GM23338 (cell line): ENCODE results near the gene LRRFIP1. TPM values are rescaled to one million over a fixed set of nuclear protein-coding genes. Genes with fewer than 3 reads are reported as not detected.
"Not testable (repeated sequence)": the region's sequence is repeated elsewhere in the genome, so short reads cannot be mapped to it uniquely, and the experiment has no call there.

Experiments
- ATAC-seq: fragments of 200-7000 bp; cut with Tn5 transposase; 3 replicates; pipeline ENCODE4 v1.9.1; 2020
- DNase-seq: peaks from one replicate; pipeline ENCODE4 v3.0.0-alpha.2; 2015; ENCODE audit warnings: low spot score
- H2AFZ ChIP-seq: fragments of 200-600 bp; sonication (generic); 2 replicates; pipeline ENCODE4 v1.8.0; 2016; ENCODE audit warnings: antibody characterized with exemption, mild to moderate bottlenecking, moderate library complexity
- H3F3A ChIP-seq: fragments of 200-600 bp; sonication (generic); replicated peaks from 2 replicates; pipeline ENCODE4 v1.8.0; 2017; ENCODE audit warnings: antibody characterized with exemption, mixed run types, low read depth
- H3K27ac ChIP-seq: fragments of 200-600 bp; sonication (generic); 2 replicates; pipeline ENCODE4 v1.6.1; 2016; ENCODE audit warnings: low read depth
- H3K27me3 ChIP-seq: fragments of 200-600 bp; sonication (generic); 2 replicates; pipeline ENCODE4 v1.8.0; 2016; ENCODE audit warnings: mild to moderate bottlenecking, mixed run types, moderate library complexity; ENCODE audit not compliant: insufficient read depth
- H3K36me3 ChIP-seq: fragments of 200-600 bp; sonication (generic); 2 replicates; pipeline ENCODE4 v1.8.0; 2016; ENCODE audit warnings: mild to moderate bottlenecking; ENCODE audit not compliant: insufficient read depth
- H3K4me1 ChIP-seq: fragments of 200-600 bp; sonication (generic); 2 replicates; pipeline ENCODE4 v1.8.0; 2016; ENCODE audit warnings: mild to moderate bottlenecking, moderate library complexity; ENCODE audit not compliant: insufficient read depth
- H3K4me2 ChIP-seq: fragments of 200-600 bp; sonication (generic); 2 replicates; pipeline ENCODE4 v1.7.1; 2017; ENCODE audit warnings: mixed run types
- H3K4me3 ChIP-seq: fragments of 200-600 bp; sonication (generic); 2 replicates; pipeline ENCODE4 v1.6.1; 2016; ENCODE audit warnings: mixed run types
- H3K79me2 ChIP-seq: fragments of 200-600 bp; sonication (generic); replicated peaks from 2 replicates; pipeline ENCODE4 v1.8.0; 2017; ENCODE audit warnings: mild to moderate bottlenecking; ENCODE audit not compliant: insufficient read depth
- H3K9me2 ChIP-seq: fragments of 200-600 bp; sonication (generic); 2 replicates; pipeline ENCODE4 v1.8.0; 2017; ENCODE audit not compliant: insufficient read depth
- H4K20me1 ChIP-seq: fragments of 200-600 bp; sonication (generic); replicated peaks from 2 replicates; pipeline ENCODE4 v1.8.0; 2017; ENCODE audit warnings: mild to moderate bottlenecking; ENCODE audit not compliant: insufficient read depth
- H3K27ac Mint-ChIP-seq: 2 replicates; pipeline ENCODE4 v1.8.0; 2020; ENCODE audit warnings: inconsistent platforms, mild to moderate bottlenecking, moderate library complexity, mixed read lengths
- H3K27me3 Mint-ChIP-seq: 3 replicates; pipeline ENCODE4 v1.8.0; 2022; ENCODE audit warnings: low read depth, mild to moderate bottlenecking, moderate library complexity, mixed read lengths, inconsistent platforms; ENCODE audit not compliant: insufficient read depth, poor library complexity
- H3K36me3 Mint-ChIP-seq: 3 replicates; pipeline ENCODE4 v1.8.0; 2021; ENCODE audit warnings: low read depth, mild to moderate bottlenecking, inconsistent platforms, moderate library complexity, mixed read lengths
- H3K4me1 Mint-ChIP-seq: 3 replicates; pipeline ENCODE4 v1.8.0; 2020; ENCODE audit warnings: mild to moderate bottlenecking, inconsistent platforms, mixed read lengths
- H3K4me3 Mint-ChIP-seq: 3 replicates; pipeline ENCODE4 v1.8.0; 2021; ENCODE audit warnings: moderate library complexity, mild to moderate bottlenecking, inconsistent platforms, mixed read lengths
- H3K9me3 Mint-ChIP-seq: 3 replicates; pipeline ENCODE4 v1.8.0; 2020; ENCODE audit warnings: moderate library complexity, mild to moderate bottlenecking, inconsistent platforms, mixed read lengths
- CTCF ChIP-seq, 2 experiments: fragments of 200-600 bp in 1 of 2; sonication (generic) in 1 of 2; conservative IDR thresholded peaks; 2 replicates each; pipeline versions ENCODE4 v1.5.1 to v1.6.1; 2016 to 2017; ENCODE audit warnings: antibody characterized with exemption in 2 of 2, low read depth in 2 of 2, mild to moderate bottlenecking in 2 of 2, moderate library complexity in 1 of 2
- ETS1 ChIP-seq: IDR thresholded peaks from 2 replicates; pipeline ENCODE4 v1.6.1; 2016; ENCODE audit warnings: antibody characterized with exemption
- EZH2 ChIP-seq: fragments of 200-600 bp; sonication (generic); IDR thresholded peaks from one replicate; pipeline ENCODE4 v1.8.0; 2017; ENCODE audit warnings: antibody characterized with exemption, mild to moderate bottlenecking, low read depth; ENCODE audit not compliant: unreplicated experiment
- EZH2phosphoT487 ChIP-seq: fragments of 200-600 bp; sonication (generic); IDR thresholded peaks from one replicate; pipeline ENCODE4 v1.8.1; 2018; ENCODE audit warnings: antibody characterized with exemption; ENCODE audit not compliant: unreplicated experiment
- POLR2AphosphoS5 ChIP-seq: IDR thresholded peaks from 2 replicates; pipeline ENCODE4 v1.6.1; 2016; ENCODE audit warnings: antibody characterized with exemption, low read depth
- STAT1 ChIP-seq: IDR thresholded peaks from one replicate; pipeline ENCODE4 v1.6.1; 2016; ENCODE audit warnings: antibody characterized with exemption; ENCODE audit not compliant: unreplicated experiment
- ZNF331 ChIP-seq: fragments of 250-450 bp; sonication (Bioruptor Pico); IDR thresholded peaks from 2 replicates; pipeline ENCODE4 v1.5.0; 2020; ENCODE audit warnings: low read depth, mild to moderate bottlenecking, moderate library complexity
- ZNF462 ChIP-seq: fragments of 250-450 bp; sonication (Bioruptor Pico); IDR thresholded peaks from 2 replicates; pipeline ENCODE4 v1.5.0; 2020; ENCODE audit warnings: mild to moderate bottlenecking, moderate library complexity
- polyA plus RNA-seq: library from polyadenylated mRNA; unstranded; fragments of >200 nt; fragmentation: Nextera tagmentation; extraction: Ambion mirVana; gene quantifications from 2 replicates; pipeline ENCODE4 v1.2.1, GENCODE V29; 2016
- total RNA-seq: library from RNA; depleted of rRNA; stranded (reverse); fragments of >200 nt; shearing (Covaris generic); gene quantifications from 2 replicates; pipeline ENCODE4 v1.2.3, GENCODE V29; 2014

Gene LRRFIP1
- total and polyA plus RNA-seq, 2 experiments from 2014 or later = 59.6 to 178 TPM

- not testable (repeated sequence) for H3K4me1 ChIP-seq, H3K27me3 Mint-ChIP-seq, H3K4me3 ChIP-seq, H3K4me3 Mint-ChIP-seq, H3K27ac ChIP-seq, DNase-seq, H3K27ac Mint-ChIP-seq, H3K36me3 ChIP-seq, H3F3A ChIP-seq, H2AFZ ChIP-seq, H3K9me2 ChIP-seq, H3K4me1 Mint-ChIP-seq, ATAC-seq, H3K27me3 ChIP-seq, H4K20me1 ChIP-seq, H3K4me2 ChIP-seq, H3K79me2 ChIP-seq
- Mint-ChIP-seq H3K36me3 (peaks cover 71% of the 10 kb centered on the region), H3K9me3 (peaks cover 39% of the 10 kb centered on the region)
These were observed 156.3 kb downstream of the LRRFIP1 start for GRCh38 chr2:237783678-237784077.

- Histone ChIP-seq H3K27ac (no peak overlapping the region), H3K79me2 (no peaks in the 10 kb centered on the region), H3K36me3 (0 out of 2 replicates have a peak, but pooled peaks cover 3% of the 10 kb centered on the region), H4K20me1 (no peaks in the 10 kb centered on the region), H3K4me3 (no peak overlapping the region), H3K9me2 (peaks cover 4% of the 10 kb centered on the region; the same call in 1 of the 2 replicates), H2AFZ (no peak overlapping the region), H3K4me2 (no peak overlapping the region), H3K27me3 (no peaks in the 10 kb centered on the region), H3K4me1 (no peaks in the 10 kb centered on the region), H3F3A (no peaks in the 10 kb centered on the region)
- H3K27ac Mint-ChIP-seq = no peak overlapping the region
- H3K9me3 Mint-ChIP-seq = peaks cover 39% of the 10 kb centered on the region
- H3K4me1 Mint-ChIP-seq = no peaks in the 10 kb centered on the region
- H3K4me3 Mint-ChIP-seq = no peak overlapping the region
- H3K36me3 Mint-ChIP-seq = peaks cover 45% of the 10 kb centered on the region
- H3K27me3 Mint-ChIP-seq = peaks cover 2% of the 10 kb centered on the region
- TF ChIP-seq EZH2phosphoT487 (no peak), CTCF (conservative IDR thresholded peaks at IDR 0.05; ENCODE audit: low read depth in 2 of 2) (no peak), EZH2 (no peak), POLR2AphosphoS5 (no peak), ETS1 (no peak), STAT1 (no peak), ZNF462 (CRISPR knock-in tag) (no peak), ZNF331 (CRISPR knock-in tag) (no peak)
- no peak for ATAC-seq
- no peak for DNase-seq
These were observed 159.5 kb downstream of the LRRFIP1 start for GRCh38 chr2:237786936-237787335.
